Measurements from ENCODE around the gene ATXN7L1.

Gene ATXN7L1

DNA sequence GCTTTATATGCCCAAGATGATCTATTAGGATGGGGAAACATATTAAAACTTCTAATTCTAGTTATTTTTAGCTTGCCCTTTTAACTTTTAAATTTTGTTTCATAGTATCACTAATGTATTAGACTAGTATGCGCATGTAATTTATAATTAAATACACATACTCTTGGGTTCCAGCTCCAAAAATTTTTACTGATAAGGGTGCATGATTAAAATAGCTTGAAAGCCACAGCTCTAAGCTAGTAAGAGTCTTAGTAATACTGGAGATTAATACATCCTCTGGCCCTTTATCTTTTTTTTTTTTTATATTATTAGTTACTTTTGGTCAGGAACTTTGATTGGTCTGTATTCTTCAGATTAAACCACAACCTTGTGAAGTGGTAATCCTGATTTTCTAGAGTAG lies 53.6 kb downstream of the ATXN7L1 start:
- no peak for DNase-seq

DNA sequence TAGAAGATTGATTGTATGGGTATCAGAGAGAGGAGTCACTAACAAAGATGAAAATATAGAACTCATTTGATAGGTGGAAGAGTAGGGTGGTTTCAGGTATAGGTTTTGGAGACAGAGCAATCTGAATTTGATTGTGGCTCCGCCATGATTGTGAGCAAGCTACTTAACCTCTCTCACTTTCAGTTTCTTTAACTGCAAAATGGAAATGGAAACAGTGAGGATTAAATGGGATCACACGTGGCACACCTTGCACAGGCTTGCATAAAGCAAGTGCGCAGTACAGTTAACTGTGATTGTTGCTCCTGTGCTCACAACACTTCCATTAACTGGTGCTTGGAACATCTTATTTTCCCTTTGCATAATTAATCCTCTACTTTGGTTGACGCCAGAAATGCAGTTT lies 54.9 kb downstream of the ATXN7L1 start:
- no peak for DNase-seq

DNA sequence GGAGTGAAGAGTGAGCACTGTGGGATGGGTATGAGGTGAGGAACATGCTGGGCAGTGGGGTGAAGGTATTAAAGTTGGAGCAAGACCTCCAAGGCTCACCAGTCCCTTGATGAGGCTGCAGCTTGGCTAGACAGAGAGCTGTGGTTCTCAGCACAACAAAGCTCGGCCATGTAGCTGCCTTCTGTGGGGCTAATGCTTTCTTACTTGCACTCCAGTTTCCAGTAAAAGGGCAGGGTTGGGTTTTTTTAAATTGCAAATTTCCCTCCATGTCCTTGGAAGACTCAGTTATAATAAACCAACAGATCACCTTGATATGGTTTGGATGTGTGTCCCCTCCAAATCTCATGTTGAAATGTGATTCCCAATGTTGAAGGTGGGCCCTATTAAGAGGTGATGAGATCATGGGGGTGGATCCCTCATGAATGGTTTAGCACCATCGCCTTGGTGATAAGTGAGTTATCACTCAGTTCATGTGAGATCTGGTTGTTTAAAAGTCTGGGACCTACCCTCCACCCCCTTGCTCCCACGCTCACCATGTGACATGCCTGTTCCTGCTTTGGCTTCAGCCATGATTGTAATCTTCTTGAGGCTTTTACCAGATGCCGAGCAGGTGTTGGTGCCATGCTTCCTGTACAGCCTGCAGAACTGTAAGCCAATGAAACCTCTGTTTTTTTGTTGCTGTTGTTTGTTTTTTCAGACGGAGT lies 55.9 kb downstream of the ATXN7L1 start:
- DNase-seq, result no peak

DNA sequence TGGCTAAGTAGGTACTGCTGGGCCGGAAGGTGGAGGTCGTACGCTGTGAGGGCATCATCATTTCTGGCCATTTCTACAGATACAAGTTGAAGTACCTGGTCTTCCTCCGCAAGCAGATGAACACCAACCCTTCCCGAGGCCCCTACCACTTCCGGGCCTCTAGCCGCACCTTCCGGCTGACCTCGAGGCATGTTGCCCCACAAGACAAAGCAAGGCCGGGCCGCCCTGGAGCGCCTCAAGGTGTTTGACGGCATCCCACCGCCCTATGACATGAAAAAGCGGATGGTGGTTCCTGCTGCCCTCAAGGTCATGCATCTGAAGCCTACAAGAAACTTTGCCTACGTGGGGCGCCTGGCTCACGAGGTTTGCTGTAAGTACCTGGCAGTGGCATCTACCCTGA lies 56.8 kb downstream of the ATXN7L1 start:
- no peak for DNase-seq

DNA sequence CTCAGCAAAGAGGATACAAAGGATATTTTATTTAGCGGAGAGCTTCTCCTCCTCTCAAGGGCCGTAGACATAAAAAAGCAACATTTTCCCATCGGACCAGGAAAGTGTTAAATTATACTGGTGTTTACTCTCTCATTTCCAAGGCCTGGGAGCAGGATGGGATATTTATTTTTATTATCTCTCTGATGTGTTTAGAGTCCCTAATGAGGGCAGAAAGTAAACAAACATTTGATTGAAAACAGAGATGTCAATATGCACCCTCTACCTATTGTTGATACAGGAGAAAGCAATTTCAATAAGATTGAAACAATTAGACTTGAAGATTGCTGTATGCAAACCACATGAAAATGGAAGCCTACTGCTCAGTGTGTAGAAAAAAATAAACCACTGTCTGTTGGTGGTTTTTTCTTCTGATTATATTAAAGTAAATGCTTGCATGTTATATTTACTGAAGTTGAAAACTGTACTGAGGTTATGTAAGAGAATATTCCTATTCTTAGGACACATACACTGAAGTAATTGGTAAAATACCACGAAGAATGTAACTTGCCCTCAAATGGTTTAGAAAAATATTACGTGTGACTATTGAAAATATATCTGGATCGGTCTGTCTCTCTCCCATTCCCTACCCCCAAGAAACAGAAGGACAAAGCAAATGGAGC lies 59.3 kb downstream of the ATXN7L1 start:
- DNase-seq, result no peak

DNA sequence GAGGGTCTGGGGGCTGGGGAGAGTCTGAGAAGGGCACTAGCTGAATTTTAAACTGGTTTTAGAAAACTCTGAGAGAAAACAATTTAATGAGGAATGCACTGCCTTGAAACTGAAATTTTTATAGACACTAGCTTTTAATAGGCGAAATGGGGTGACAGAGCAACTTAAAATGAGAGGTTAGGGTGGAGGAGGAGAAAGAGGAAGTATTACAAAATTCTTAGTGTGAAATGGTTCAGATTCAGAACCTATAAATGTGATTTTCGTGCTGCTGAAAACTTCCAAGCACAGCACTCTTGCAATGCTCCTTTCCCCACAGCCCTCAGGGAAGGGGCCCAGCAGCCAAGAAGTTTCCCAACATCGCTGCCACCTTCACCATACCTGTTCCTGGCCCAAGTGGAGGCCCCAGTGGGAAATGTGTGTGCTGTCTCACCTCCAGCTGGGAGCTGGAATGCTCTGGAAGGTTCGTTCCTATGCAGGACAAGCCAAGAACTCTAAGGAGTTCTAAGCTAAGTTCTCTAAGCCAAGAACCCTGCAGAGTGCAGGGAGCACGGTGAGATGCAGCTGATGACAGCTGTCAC lies 60.0 kb downstream of the ATXN7L1 start:
- no peak for DNase-seq

DNA sequence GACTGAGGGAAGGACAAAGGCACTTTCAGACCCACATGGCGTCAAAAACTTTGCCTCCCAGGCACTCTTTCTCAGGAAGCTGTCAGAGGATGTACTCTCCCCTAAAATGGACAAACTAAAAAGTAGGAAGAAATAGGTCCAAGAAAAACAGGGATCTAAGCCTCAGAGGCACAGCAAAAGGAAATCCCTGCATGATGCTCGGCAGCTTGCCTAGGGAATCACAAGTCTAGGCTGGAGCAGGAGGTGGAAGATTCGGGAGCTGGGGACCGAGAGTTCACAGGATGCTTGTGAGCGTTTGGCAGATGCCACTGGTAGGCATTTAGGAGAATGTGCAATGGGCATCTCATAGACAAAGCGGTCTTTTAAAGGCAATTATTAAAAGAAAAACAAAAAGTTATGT lies 60.8 kb downstream of the ATXN7L1 start:
- no peak for DNase-seq

DNA sequence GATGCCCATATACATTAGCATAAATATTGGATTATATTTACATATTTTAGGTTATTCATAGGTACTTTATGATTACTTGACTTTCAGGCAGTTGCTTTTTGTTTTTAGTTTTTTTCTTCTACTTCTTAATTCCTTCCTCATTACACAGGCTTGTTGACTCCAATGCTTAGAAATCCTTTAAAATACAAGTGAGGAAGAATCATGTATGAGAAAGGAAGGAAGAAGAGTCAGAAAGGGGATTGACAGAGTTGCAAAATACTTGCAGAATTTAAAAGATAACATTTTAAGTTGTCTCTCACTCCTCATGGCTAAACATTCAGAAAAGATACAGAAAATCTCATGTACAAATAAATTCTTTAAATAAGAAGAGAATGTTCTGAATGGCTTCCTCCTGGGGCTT lies 61.9 kb downstream of the ATXN7L1 start:
- DNase-seq, result no peak

DNA sequence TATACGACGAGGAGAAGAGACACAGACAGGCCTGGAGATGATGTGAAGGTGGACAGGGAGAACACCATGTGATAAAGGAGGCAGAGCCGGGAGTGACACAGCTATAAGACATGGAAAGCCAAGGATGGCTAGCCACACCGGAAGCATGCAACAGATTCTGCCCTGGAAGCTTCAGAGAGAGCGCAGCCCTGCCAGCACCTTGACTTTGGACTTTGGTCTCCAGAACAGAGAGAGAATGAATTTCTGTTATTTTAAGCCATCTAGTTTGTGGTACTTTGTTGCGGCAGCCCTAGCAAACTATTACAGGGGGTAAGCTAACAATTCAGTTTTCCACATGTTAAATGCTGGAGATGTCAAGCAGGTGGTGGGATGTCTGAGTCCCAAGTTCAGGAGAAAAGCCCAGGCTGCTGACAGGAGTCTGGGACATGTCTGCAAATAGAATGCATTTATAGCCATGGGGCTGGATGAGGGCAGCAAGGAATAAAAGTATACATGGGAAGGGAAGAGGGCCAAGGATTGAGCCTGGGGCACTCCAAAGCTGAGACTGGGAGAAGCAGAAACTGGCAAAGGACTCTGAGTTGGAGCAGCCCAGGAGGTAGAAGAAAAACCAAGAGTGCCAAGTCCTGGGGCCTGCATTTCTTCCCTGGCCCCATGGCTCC lies 65.1 kb downstream of the ATXN7L1 start:
- DNase-seq, result no peak

DNA sequence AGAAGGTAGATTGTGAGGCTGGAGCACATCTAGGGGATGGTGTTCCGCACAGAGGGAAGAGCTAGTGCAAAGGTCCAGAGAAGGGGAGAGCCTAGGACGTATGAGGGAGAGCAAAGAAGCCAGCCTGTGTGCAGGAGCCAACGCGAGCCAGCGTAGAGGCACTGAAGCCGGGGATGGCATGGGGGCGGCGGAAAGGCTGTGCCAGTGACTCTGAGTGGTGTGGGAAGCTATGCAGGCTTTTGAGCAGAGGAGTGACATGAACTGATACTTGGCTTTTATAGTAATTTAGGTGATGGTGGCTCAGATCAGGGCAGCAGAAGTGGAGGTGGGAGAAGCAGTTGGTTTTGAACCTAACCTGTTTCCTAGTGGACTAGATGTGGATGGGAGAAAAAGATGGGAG lies 65.8 kb downstream of the ATXN7L1 start:
- DNase-seq, result no peak

DNA sequence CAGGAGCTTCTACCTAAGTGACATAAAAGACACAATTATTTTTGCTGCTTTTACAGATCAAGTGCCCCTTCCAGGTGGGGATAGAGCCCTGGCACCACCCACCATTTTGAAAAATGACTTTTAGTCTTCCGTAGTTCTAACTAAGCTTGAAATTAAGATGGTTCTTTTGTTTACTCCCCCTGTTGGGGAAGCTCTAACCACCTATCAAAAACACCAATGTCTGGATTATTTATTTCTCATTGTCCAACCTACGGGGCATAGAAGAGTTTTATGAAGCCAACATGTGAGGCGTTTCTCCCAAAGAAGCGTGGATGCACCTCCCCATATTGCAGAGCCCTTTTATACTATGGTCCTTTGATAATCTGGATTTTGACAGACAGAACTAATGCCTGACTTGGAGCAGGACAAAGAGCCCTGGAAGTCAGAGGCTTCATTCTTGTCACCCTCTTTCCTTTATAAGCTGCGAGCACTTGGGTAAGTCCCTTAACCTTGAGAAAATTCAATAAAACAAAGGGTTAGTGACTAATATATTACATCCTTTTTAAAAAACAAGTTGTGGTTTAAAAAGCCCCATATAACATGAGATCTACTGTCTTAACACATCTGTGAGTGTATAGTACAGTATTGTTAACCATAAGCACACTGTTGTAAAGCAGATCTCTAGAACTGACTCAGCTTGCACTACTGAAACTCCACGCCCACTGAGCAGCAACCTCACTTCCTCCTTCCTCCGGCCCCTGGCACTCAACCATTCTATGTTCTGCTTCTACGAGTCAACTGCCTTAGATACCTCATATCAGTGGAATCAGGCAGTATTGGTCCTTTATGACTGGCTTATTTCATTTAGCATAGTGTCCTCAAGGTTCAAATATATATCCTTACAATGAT lies 67.5 kb downstream of the ATXN7L1 start:
- DNase-seq, result no peak

DNA sequence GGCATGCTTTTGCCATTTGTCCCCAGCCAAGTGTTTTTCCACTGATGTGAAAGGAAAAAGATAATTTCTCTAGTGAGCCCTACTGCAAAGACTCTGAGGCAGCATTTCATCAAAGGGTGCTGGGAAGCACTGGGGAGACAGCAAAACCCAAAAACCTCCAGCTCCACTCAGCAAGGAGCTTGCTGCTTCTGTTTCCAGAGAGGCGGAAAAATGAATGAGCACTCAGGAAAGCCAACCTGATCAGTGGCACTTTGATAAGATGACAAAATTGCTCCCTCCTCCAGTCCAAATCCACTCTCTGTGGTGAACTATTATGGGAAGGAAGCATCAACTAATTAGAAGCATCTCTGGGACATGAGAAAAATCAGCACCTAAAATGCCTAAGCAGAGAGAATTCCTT lies 68.2 kb downstream of the ATXN7L1 start:
- DNase-seq, result no peak

DNA sequence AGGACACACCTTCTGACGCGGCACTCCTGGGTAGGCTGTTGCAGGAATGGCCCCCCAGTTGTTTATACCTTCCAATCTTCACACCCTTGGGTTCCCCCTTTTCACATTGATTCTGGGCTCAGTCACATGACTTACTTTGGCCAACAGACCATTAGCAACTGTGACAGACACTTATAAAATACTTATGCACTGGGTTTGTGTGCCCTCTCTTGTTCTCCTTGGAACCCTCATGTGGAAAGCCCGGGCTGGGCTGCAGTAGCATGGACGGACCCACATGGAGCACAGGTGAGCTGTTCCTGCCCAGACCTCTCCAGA lies 69.0 kb downstream of the ATXN7L1 start:
- no peak for DNase-seq

DNA sequence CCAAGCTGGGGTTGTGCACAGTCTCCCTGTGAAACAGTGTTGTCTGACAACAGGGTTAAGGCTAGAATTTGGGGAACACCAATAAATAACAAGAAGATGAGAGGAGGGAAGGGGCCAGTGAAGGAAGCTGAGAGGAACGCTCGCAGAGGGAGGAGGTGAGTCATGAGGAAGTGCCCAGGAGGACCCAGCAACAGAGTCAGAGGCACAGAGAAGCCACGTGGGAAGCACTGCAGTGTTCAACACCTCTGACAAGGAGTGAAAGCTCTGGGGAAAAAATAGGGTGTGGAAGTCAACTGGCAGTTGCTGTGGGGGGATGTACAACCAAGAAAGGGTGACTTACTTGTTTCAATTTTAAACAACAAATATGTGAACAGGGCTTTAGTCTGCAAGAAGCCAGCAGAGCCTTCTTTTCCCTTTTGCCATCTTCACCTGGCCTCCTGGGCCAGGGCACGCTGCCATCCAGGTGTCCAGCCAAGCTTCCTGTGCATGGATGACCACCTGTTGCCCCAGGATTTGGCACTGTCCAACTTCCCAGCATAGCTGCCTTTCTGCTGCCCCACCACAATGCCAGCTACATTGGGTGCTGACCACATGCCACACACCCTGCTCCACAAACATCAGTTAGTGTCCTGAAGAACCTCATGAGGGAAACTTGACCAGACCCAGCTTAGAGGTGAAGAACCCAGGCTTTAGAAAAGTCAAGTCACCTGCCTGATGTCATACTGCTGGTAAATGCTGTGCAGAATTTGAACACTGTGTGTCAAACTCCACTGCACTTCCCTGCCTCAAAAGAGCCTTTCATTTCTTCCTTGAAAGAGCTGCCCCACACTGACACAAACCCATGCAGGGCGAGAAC lies 69.6 kb downstream of the ATXN7L1 start:
- peak; percentile 62 for DNase-seq

DNA sequence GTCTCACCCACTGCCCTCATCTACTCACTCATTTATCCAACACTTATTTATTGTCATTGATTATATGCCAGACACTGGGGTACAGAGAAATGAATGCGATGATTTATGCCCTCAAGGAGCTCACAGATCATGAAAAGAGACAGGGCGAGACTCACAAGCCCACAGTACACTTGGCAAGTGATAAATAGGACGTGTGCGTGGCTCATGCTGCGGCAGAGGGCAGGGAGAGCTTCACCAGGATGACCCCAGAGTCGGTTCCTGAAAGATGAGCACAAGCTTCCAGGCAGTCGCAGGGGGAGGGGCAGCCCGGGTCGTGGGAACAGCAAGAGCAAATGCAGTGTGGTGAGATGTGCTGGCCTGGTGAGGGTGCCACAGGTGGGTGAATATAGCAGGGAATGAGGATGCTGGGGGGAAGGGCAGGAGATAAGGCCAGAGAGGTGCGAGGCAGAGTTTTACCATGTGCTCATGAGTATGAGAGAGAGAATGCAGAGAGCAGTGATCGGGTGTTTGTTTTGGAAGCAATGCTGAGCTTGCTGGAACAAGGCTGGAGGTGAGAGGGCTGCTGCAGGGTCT lies 70.9 kb downstream of the ATXN7L1 start:
- DNase-seq, result no peak

DNA sequence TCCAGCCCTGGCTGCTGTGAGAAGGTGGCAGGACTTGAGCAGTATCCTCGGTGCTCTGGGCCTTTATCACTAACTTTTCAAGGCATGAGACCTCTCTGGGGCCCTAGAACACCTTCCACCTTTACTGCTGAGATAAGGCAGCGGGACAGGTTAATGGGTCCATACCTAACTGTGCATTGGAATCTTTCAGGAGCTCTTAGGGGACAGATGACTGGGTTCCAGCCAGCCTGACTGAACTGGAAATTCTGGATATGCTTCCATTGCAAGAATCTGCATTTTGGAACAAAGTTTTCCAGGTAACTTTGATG lies 73.0 kb downstream of the ATXN7L1 start:
- DNase-seq, result no peak

DNA sequence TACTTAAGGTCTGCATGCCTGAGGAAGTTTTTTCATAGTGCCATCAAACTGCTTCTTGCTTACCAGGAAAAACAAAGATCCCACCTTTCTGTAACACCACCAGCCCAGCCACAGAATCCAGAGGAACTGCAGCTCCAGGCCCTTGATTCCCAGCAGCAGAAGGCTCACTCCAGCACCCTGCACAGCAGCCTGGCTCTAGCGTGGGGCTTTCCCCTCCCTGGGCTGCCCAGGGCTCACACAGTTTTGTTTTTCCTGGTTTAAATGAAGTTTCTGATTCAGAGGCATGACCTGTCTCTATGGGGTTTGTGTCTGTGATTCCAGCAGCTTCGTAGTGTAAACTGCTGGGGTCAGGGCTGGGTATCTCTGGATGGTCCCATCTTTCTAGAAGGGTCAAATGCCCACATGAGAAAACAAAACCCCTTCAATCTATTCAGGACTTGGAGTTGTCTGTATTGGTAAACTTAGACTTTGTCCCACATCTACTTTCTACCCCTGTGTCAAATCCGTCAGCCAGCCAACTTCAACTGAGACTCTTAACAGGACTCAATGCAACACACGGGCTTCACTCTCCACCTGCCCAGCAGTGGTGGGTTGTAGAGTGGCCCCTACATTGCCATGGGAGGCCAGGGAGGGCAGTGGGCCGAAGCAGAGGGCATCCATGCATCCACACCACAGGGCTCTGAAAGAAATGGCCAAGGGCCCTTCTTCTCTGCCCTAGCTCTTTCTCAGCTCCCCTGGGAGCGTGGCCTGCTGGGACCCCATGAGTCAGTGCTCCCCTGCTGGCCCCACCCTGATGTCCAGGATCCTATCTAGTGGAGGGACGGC lies 73.6 kb downstream of the ATXN7L1 start:
- no peak for DNase-seq

DNA sequence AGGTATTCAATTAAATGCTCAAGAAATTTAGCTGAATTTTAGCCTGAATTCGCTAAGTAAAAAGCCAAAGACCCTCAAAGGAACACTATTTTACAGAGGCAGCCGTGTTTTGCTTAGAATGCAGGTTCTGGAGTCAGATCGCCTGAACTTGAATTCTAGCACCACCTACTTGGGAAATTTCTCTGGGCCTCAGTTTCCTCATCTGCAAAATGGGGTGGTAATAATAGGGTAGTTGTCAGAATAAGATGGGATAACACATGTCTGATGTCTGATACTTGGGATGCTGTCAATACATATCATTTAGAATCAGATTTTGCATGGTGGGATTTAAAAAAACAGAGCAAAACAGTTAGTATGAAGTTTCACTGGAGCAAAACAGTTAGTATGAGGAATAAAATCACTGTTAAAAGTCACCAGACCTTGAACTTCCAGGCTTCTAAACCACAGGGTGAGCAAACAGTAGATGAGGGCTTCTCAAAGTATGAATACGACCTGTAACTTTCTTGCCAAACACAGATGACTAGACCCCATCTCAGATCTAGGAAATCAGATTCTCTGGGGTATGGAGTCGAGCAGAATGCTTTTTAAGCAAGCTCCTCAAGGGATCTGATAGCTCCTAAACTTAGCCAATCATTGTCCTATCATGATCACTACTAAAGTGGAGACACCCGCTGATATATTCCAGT lies 75.4 kb downstream of the ATXN7L1 start:
- no peak for DNase-seq

DNA sequence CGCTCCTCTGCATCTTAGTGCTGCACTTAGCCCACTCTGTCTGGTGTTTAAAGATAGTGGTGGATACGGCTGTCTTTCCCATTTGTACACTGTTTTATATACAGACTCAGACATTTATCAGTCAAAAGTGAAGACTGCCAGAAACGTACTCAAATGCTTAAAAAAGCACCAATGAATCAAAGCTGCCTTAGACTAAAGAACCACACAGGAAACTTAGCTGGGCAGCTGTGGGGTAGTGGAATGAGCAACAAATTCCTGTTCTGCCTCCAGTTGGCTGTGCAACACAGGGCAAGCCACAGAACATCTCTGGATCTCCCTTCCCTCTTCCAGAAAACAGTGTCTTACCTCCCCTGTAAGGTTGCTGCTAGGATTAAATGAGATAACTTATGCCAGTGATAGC lies 76.0 kb downstream of the ATXN7L1 start:
- DNase-seq, result no peak

DNA sequence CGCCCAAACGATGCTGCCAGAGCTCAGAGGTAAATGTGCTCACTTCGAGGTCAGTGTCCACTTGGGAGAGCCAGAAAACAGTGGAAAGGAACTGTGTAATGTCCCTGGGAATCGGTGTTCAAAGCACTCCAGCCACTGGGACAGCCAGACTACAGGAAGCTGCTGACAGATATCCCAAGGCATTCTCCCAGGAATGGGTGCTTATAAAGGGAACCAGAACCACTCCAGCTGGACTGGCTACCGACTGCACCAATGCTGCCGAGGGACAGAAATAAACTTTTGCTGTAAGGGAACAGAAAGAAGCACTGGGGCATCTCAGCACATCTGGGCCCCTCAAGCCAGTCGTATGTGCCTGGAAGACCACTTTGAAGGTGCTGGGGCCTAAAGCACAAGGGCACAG lies 76.7 kb downstream of the ATXN7L1 start:
- DNase-seq, result no peak

DNA sequence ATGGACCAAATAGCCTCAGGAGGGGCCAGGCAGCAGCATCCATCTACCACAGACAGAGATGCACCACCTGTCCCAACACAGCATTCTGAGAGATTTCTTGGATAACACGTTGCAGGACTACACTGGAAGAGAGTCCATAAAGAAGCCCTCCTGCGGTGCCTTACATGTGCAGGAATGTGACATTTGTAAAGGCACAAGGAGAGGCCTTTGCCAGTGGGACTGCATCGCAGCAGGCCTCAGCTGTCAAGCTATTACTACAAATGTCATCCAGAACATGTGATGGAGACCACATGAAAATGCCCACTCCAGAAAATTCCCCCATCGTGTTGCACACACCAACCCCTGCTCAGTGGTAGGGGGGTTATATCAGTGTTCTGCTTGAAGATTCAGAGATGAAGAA lies 77.4 kb downstream of the ATXN7L1 start:
- no peak for DNase-seq

Measured in 8988T (cell line).